Cardiac septum (tissue), 1 donor: ENCODE results near the gene UGT1A10. TPM values are rescaled to one million over a fixed set of nuclear protein-coding genes. Genes with fewer than 3 reads are reported as not detected.
A peak's percentile ranks its signal among the peaks of the same experiment; 100 is the strongest.

Experiments
- DNase-seq: peaks from one replicate; pipeline ENCODE4 v3.0.0-alpha.2; 2020; ENCODE audit warnings: low spot score
- intact Hi-C: fragments of 100-400 bp; cut with DNase I; formaldehyde crosslinking; loops from one replicate; pipeline ENCODE4 v1.14.0; 2022
- total RNA-seq: library from RNA; stranded (reverse); fragmentation: NEBNext Ultra II Directional; extraction: Animal tissue kit (Norgen Biotek cat#: 25700); gene quantifications from one replicate; pipeline ENCODE4 v1.2.1, GENCODE V29; 2021
- donor health status: DM: no; HTN: no; CAD: no.

The UGT1A10 gene
- total RNA-seq, 1 donor from 2014 or later: not detected

DNA sequence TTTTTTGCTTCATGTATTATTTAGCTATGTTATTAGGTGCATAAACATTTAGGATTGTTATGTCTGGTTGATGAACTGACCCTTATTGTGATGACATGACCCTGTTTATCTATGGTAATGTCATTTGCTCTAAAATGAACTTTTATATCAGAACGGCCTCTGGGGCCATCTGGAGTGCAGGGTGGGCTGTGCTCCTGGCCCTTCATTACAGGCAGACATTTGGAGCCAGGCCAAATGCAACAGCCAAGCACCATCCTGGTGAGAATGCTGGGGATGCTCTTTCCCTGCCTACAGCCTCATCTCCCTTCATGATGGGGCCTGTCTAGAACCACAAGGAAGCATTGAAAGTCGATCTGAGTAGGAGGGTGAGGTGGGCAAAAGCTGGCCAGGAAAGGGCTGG, 180.1 kb downstream of the UGT1A10 start:
- no peak for DNase-seq
- intact Hi-C loops: no loop called here

DNA sequence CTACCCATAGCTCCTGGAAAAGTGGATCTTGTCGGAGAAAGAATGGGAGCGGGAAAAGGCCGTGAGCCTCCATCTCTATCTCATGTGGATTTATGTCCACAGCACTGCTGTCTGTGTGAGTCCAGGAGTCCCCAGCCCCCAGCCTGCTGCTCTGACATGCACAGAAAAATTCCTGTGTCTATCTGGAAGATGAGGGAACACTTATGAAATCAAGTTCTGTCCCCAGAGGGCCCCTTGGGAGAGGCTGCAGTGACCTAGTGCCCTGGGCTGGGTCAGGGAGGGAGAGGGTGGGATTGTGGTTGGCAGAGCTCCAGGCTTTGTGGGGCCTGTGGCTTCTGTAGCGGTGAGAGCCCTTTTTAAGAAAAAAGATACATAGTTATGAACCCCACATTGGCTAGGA, 180.5 kb downstream of the UGT1A10 start:
- intact Hi-C loops: no loop called here
- peak; percentile 63 for DNase-seq

DNA sequence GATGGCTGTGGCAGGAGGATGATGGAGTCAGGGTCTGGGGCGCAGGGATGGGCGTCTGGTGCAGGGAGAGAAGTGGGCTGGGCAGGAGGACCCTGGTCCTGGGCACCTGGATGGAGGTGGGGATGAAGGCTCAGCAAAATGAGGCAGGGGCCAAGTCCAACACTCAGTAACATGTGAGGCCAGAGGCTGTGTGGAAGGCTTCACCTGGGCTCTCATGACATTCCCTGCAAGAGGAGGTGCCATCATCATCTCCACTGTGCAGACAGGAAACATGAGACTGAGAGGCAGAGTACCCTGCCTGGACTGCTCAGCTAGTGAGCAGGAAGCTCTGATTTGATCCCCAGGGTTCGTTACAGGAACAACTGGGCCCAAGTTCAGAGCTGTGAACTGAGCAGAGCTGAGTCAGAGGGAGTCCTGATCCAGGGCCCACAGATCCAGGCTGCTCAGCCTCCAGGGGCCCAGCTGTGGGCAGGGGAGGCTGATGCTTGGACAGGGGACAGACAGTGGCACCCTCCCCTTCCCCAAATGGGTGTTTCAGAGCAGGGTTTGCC, 181.2 kb downstream of the UGT1A10 start:
- peak; percentile 53 for DNase-seq

DNA sequence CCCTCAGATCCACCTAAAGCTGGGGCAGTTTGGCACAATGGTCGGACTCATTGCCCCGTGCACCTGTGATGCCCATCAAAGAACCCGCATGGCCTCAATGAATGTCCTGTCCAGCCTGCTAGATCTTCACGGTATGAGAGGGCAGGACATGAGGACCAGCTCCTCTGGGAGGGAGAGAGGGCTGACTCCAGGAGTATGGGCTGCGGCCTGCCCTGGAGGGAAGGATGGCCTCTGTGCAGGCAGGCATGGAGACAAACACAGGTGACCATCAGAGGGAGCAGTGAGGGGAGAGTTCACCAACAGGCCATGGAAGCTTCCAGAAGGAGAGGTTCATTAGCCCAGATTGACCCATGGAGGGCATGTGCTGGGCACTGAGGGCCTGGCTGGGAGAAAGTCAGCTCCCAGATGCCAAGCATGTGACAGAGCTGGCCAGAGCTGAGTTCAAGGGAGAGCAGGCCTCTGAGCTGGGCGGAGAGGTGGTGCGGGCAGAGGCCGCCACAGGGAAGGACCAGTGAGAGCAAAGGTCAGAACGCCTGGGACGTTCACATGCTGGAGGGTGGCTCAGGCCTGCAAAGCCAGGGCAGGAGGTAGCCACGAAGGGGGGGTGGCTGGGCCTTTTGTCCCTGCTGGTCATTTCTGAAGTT, 181.9 kb downstream of the UGT1A10 start:
- peak; percentile 60 for DNase-seq
- intact Hi-C loops: no loop called here

More for the DNA sequence above, 181.2 kb downstream of the UGT1A10 start:
- intact Hi-C loops: no loop called here

DNA sequence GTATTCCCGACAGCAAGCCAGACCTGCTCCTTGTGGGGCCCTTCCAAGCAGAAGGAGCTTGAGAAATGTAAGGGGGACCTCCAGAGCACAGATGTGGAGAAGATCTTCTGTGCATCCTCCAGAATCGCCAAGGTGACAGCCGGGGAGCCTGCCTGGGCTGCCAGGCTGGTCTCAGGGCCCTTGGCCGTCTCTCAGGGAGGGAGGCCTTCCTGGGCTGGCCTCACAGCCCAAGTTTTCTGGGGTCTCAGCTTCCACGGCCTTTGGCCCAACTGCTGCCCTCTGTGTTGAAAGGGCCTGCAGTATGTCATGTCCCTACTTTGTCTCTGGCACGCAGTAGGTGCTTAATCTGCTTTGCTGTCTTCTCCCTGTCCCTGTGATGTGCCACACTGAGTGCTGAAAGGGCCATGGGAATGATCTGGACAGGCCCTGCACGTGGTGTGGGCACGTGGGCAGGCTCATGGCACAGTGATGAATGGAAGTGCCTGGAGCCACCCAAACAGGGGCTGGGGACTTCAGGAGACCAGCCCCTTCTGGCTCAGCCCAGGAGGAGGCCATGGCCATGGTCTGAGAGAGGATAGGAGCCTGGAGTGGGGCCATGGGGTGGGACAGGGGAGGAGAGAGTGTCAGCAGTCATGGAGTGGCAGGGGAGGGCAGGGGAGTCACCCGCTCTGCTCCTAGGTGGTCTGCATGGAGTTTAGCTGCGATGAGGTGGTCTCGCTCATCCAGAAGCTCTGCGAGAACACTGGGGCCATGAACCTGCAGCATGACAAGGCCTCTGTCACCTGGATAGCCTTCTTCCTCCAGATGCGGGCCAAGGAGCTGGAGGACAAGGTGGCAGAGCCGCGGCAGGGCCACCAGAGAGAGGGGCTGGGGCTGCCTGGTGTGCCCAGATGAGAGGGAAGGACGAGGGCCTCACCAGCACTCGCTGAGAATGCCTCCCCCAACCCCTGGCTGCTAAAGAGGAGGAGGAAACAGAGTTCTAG, 182.7 kb downstream of the UGT1A10 start:
- DNase-seq: peak; percentile 68
- intact Hi-C loops: no loop called here

DNA sequence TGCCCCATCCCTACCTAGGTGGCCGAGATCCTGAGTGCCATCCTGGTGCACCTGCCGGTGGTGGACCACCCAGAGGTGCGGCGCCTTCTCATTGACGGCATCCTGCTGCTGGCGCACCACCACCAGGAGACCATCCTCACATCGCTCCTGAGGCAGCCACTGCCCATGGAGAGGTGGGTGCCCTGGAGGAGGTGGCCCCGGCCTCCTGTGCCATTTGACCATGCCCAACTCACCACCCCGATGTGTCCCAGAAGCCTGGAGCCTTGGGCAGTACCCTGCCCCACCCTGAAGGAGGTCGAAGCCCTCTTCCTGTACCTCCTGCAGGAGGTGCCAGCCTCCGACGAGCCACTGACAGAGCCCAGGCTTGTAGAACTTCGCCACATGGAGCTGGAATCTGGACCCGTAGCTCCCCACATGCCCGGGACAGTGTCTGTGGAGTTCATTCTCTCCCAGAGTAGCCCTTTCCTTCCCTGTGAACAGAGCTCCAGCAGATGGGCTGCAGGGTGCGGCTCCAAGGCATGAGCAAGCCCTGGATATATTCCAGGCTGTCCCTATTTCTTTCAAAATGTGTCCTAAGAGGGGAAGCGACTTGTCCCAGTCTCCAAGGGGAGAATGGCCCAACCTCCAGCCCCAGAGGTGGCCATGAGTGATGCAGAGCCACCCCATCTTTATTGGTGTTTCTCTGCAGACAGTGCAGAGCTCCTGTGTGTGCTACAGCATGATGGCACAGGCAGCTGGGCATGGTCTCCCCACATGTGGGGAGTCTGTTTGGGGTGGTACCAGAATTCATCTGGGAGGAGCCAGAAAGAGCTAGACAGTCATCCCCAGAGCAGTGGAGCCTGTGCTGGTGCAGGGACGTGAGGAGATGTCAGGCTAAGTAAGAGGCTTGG, 183.9 kb downstream of the UGT1A10 start:
- peak; percentile 69 for DNase-seq
- intact Hi-C loops: no loop called here

DNA sequence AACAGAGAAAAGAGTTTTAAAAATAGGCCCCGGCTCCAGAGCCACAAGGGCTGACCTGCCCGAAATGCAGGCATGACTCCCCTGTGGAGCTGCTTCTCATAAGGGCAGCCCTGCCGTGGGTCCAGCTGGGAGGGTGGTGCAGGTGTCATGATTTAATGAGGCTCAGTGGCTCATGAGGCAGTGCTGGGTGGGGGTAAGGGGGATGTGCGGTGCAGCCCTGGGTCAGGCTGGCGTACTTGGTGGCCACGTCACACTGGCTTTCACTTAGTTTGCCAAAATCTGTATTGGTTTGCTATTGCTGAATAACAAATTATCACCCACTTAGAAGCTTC, 184.5 kb downstream of the UGT1A10 start:
- peak; percentile 53 for DNase-seq

DNA sequence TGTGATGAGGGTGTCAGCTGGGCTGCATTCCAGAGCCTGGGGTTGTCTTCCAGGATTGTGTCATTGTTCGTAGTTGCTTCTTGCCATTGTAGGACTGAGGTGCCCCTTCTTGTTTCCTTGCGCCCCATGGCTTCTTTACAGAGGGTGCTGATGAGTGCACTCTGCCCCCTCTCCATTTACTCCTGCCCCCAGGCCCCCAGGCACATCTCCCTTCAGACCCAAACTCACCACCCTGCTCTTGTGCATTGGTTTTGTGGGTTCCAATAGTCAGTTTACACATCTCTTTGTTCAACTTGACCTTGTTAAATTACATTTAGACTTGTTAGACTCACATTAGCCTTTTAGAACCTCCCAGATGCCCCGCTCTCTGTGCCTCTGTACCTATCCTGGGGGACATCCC, 184.9 kb downstream of the UGT1A10 start:
- intact Hi-C loops: no loop called here

More for the DNA sequence above, 184.5 kb downstream of the UGT1A10 start:
- intact Hi-C loops: no loop called here

DNA sequence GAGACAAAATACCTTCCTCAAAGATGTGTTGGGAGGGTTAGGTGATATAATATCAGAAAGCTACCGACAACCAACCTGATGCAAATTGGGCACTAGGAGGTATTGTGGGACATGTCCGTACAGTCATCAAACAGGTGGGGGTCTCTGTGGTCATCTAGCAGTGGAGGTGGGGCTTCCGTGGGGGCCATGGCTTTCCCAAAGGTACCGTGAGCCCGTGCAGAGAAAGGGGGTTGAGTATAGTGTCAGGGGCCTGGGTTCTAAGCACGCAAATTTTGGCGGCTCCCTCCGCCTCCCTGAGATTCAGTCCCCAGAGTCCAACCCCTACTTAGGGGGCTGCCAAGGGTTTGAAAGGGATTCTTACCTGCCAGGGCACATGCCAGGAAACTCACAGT, 185.5 kb downstream of the UGT1A10 start:
- intact Hi-C loops: no loop called here
- DNase-seq: no peak

More for the DNA sequence above, 184.9 kb downstream of the UGT1A10 start:
- no peak for DNase-seq

DNA sequence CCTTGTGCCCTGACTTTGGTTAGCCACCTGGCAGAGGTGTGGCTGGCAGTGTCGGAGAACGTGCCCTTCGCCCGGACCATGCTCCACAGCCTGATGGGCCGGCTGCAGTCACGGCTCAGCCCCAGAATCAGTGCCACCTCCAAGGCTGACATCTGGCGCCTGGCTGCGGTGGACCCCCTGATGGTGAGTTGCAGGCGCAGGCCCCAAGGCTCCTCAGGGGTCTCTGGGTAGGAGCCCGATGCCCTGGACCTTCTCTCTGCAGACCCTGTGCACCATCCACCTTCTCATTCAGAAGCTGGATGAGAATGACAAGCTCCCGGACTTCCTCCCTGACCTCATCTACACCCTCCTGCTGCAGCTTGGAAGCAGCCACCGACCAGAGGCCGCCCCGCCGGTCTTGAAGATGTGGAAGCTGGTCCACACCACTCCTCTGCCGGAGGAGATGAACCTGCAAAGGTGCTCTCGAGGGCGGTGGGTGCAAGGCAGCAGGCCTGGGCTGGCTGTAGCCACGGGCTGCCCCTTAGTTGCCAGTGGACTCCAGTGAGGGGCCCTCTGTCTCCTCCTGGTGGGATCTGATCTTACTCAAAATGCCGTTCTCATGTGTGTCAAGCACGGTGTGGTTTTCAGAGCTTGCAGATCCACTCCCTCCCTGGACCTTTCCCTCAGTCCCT, 186.0 kb downstream of the UGT1A10 start:
- peak; percentile 75 for DNase-seq
- intact Hi-C loops: no loop called here

Other genes with a start within 250 kb of the UGT1A10 start
- gene USP40, start 69.7 kb upstream of the UGT1A10 start, total RNA-seq: 23.8 TPM
- gene UGT1A8, start 18.8 kb upstream of the UGT1A10 start, total RNA-seq: not detected
- gene UGT1A9, start 35.5 kb downstream of the UGT1A10 start, total RNA-seq: not detected
- gene UGT1A7, start 45.5 kb downstream of the UGT1A10 start, total RNA-seq: not detected
- gene UGT1A6, start 56.4 kb downstream of the UGT1A10 start, total RNA-seq: not detected
- gene UGT1A5, start 76.5 kb downstream of the UGT1A10 start, total RNA-seq: not detected
- not detected for gene UGT1A4, start 82.3 kb downstream of the UGT1A10 start, total RNA-seq
- gene UGT1A3, start 92.6 kb downstream of the UGT1A10 start, total RNA-seq: not detected
- gene UGT1A1, start 123.8 kb downstream of the UGT1A10 start, total RNA-seq: not detected
- not detected for gene MROH2A, start 141.9 kb downstream of the UGT1A10 start, total RNA-seq
- gene HJURP, start 218.1 kb downstream of the UGT1A10 start, total RNA-seq: not detected